Measurements from ENCODE around the gene EMB.
"Not testable (repeated sequence)": the region's sequence is repeated elsewhere in the genome, so short reads cannot be mapped to it uniquely, and the experiment has no call there.

GRCh38 chr5:50393925-50394609 is 47.0 kb downstream of the EMB start:
- not testable (repeated sequence) for TF ChIP-seq POLR2AphosphoS5 (IDR thresholded peaks at IDR 0.05); CTCF (IDR thresholded peaks at IDR 0.05; ENCODE audit: poor library complexity, severe bottlenecking); EZH2 (IDR thresholded peaks at IDR 0.05; ENCODE audit: borderline replicate concordance, insufficient read depth, low read length, poor library complexity, severe bottlenecking); EP300 (conservative IDR thresholded peaks at IDR 0.05; ENCODE audit: poor library complexity, severe bottlenecking); TAF1 (IDR thresholded peaks at IDR 0.05; ENCODE audit: low read depth); MXI1 (conservative IDR thresholded peaks at IDR 0.05; ENCODE audit: poor library complexity, severe bottlenecking); RAD21 (conservative IDR thresholded peaks at IDR 0.05); SMC3 (conservative IDR thresholded peaks at IDR 0.05; ENCODE audit: poor library complexity)
- TF ChIP-seq, protein P1, sequence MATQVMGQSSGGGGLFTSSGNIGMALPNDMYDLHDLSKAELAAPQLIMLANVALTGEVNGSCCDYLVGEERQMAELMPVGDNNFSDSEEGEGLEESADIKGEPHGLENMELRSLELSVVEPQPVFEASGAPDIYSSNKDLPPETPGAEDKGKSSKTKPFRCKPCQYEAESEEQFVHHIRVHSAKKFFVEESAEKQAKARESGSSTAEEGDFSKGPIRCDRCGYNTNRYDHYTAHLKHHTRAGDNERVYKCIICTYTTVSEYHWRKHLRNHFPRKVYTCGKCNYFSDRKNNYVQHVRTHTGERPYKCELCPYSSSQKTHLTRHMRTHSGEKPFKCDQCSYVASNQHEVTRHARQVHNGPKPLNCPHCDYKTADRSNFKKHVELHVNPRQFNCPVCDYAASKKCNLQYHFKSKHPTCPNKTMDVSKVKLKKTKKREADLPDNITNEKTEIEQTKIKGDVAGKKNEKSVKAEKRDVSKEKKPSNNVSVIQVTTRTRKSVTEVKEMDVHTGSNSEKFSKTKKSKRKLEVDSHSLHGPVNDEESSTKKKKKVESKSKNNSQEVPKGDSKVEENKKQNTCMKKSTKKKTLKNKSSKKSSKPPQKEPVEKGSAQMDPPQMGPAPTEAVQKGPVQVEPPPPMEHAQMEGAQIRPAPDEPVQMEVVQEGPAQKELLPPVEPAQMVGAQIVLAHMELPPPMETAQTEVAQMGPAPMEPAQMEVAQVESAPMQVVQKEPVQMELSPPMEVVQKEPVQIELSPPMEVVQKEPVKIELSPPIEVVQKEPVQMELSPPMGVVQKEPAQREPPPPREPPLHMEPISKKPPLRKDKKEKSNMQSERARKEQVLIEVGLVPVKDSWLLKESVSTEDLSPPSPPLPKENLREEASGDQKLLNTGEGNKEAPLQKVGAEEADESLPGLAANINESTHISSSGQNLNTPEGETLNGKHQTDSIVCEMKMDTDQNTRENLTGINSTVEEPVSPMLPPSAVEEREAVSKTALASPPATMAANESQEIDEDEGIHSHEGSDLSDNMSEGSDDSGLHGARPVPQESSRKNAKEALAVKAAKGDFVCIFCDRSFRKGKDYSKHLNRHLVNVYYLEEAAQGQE (IDR thresholded peaks at IDR 0.05; ENCODE audit: borderline replicate concordance), result not testable (repeated sequence)

Data from neural cell (in vitro differentiated cells).